HG02885 (cell line): ENCODE results near the gene RNF167.

Experiments used
- ATAC-seq: cut with Tn5 transposase; IDR thresholded peaks from one replicate; pipeline ENCODE4 v1.9.1; 2021; ENCODE audit warnings: mild to moderate bottlenecking; ENCODE audit not compliant: unreplicated experiment, poor library complexity

Gene RNF167

DNA sequence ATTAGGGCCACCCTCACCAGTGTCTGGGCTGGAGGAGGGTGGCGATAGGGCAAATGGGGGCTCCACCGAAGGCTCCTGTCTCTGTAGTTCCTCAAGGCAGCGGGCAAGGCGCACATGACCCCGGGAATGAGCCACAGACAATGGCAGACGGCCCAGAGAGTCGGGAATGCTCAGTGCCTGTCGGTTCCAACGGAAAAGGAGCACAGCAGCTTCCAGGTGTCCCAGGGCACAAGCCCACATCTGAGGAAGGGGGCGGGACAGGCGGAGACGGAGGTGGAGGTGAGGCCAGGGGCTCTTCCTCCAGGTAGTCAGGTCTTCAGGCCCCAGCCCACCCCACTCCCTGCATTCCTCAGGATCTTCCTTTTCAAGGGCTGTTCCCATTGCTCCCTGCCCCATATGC lies 32.7 kb downstream of the RNF167 start:
- ATAC-seq = no peak

GRCh38 chr17:4973256-4974114 lies 33.4 kb downstream of the RNF167 start:
- ATAC-seq = no peak

- no peak for ATAC-seq
These were observed 34.1 kb downstream of the RNF167 start for GRCh38 chr17:4974115-4974670.

- no peak for ATAC-seq
These were observed 38.7 kb downstream of the RNF167 start for GRCh38 chr17:4978726-4979125.

- ATAC-seq = no peak
These were observed 40.7 kb downstream of the RNF167 start for GRCh38 chr17:4980644-4981216.

- no peak for ATAC-seq
These were observed 42.2 kb downstream of the RNF167 start for GRCh38 chr17:4982305-4982704.

- ATAC-seq = no peak
These were observed 46.3 kb downstream of the RNF167 start for GRCh38 chr17:4986403-4986802.

GRCh38 chr17:4986951-4987766 lies 47.1 kb downstream of the RNF167 start, which contains the start of gene CAMTA2:
Gene CAMTA2, minus strand, starts transcription at chr17:4987675. Its CDS starts 1,453 bp downstream, at chr17:4986222.
- peak; percentile 72 for ATAC-seq

GRCh38 chr17:4987767-4988567 lies 47.9 kb downstream of the RNF167 start:
- ATAC-seq = peak; percentile 20

DNA sequence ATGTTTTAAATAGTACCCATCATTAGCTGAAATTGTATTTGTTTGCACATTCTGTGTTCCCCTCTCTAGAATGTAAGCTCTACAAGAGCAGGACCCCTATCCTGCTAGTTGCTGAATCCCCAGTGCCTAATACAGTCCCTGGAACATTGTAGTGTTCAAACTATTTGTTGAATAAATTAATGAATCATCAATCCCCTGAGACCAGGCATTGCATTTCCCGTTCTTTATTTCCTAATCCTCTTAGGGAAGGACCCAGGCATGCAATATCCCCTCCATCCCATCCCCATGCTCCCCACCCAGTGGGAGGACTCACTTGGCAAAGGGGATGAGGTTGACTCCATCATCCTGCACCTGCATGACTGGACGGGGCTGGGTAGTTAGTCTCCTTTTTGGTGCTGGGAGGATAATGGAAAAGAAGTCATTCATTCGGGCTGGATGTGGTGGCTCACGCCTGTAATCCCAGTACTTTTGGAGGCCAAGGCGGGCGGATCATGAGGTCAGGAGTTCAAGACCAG lies 54.1 kb downstream of the RNF167 start:
- ATAC-seq = no peak
